Gastroesophageal sphincter (tissue), 3 donors: ENCODE data around the gene PLEKHA7.

Experiments used
- CTCF ChIP-seq, 4 experiments: fragments of 200-600 bp in 2 of 4; fragments of 450-650 bp in 2 of 4; sonication (generic) in 1 of 4; IDR thresholded peaks; one replicate each; pipeline ENCODE4 v1.5.1; 2017 to 2019; ENCODE audit warnings: antibody characterized with exemption in 4 of 4, mild to moderate bottlenecking in 2 of 4, moderate library complexity in 2 of 4
- EP300 ChIP-seq: sonication (generic); formaldehyde crosslinking; IDR thresholded peaks from one replicate; pipeline ENCODE4 v1.6.1; 2017; ENCODE audit warnings: antibody characterized with exemption, mild to moderate bottlenecking
- POLR2A ChIP-seq, 2 donors: fragments of 450-650 bp; IDR thresholded peaks; one replicate each; pipeline ENCODE4 v1.6.1; 2017; ENCODE audit warnings: antibody characterized with exemption in 2 of 2, mild to moderate bottlenecking in 2 of 2, moderate library complexity in 1 of 2

- TF ChIP-seq CTCF (IDR thresholded peaks at IDR 0.05) (no peak), EP300 (no peak), POLR2A (IDR thresholded peaks at IDR 0.05) (no peak)
Observed at GRCh38 chr11:16815047-16815767, 199.0 kb downstream of the PLEKHA7 start.
